ENCODE results near the gene SENP1.

- TF ChIP-seq CTCF (IDR thresholded peaks at IDR 0.05) (no peak), POLR2A (IDR thresholded peaks at IDR 0.05) (no peak)
These were observed 12.5 kb upstream of the SENP1 start for GRCh38 chr12:48118284-48118871.

All from adrenal gland (tissue), 5 donors.